Measurements from ENCODE around the gene CCL1. TPM values are rescaled to one million over a fixed set of nuclear protein-coding genes. Genes with fewer than 3 reads are reported as not detected.

Gene CCL1
- total and polyA plus RNA-seq, 2 of the 4 experiments (the other 2 are of a cell fraction) = not detected

DNA sequence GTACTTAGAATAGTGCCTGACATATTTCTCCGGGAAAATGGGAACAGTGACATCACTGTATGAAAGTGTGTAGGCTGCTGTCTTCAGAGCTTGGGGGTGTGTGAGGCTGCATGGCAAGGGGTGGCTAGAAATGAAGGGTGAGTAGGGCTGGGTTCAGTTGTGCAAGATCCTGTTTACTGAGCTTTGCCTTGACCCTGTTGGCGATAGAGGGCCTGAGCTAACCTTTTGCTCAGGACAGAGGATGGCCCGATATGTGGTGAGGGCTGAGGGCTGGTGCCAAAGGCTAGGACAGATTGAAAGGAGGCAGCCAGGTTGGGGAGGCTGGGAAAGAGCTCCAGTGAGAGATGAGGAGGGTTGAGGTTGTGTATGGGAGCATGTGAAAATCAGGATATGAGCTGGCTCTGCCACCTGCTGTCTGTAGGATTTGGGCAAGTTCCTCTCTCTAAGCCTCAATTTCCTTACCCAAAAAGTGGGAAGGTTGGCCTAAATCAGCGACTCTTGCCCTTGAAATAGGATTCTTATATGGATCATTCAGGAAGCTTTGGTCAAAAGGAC lies 6.0 kb upstream of the CCL1 start:
- no peak overlapping the region for H3K4ac ChIP-seq (ENCODE audit: low read depth, low read length)
- H3K4me1 ChIP-seq (ENCODE audit: control insufficient read depth, insufficient read depth, low read length) = no peaks in the 10 kb centered on the region
- H3K18ac ChIP-seq (ENCODE audit: low read depth, low read length) = no peak overlapping the region
- no peak overlapping the region for H4K91ac ChIP-seq (ENCODE audit: insufficient read depth, low read depth, low read length)
- H3K14ac ChIP-seq (replicated peaks; ENCODE audit: low read depth, low read length) = no peak overlapping the region
- no peak for TF ChIP-seq MXI1 (IDR thresholded peaks at IDR 0.05; ENCODE audit: borderline replicate concordance, low read depth, low read length)
- TF ChIP-seq FOS (IDR thresholded peaks at IDR 0.05; ENCODE audit: low read depth, low read length) = no peak
- no peak for TF ChIP-seq CHD1 (IDR thresholded peaks at IDR 0.05; ENCODE audit: low read depth, low read length)
- TF ChIP-seq CEBPB (IDR thresholded peaks at IDR 0.05; ENCODE audit: low read depth, low read length) = no peak
- no peak for TF ChIP-seq NFE2L2 (IDR thresholded peaks at IDR 0.05; ENCODE audit: low read depth, low read length)
- no peak for TF ChIP-seq RCOR1 (IDR thresholded peaks at IDR 0.05; ENCODE audit: insufficient replicate concordance, low read length)
- TF ChIP-seq POLR2A (IDR thresholded peaks at IDR 0.05; ENCODE audit: low read depth, low read length) = no peak
- no peak for TF ChIP-seq RAD21 (IDR thresholded peaks at IDR 0.05; ENCODE audit: low read length)
- TF ChIP-seq, protein P1, sequence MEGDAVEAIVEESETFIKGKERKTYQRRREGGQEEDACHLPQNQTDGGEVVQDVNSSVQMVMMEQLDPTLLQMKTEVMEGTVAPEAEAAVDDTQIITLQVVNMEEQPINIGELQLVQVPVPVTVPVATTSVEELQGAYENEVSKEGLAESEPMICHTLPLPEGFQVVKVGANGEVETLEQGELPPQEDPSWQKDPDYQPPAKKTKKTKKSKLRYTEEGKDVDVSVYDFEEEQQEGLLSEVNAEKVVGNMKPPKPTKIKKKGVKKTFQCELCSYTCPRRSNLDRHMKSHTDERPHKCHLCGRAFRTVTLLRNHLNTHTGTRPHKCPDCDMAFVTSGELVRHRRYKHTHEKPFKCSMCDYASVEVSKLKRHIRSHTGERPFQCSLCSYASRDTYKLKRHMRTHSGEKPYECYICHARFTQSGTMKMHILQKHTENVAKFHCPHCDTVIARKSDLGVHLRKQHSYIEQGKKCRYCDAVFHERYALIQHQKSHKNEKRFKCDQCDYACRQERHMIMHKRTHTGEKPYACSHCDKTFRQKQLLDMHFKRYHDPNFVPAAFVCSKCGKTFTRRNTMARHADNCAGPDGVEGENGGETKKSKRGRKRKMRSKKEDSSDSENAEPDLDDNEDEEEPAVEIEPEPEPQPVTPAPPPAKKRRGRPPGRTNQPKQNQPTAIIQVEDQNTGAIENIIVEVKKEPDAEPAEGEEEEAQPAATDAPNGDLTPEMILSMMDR (conservative IDR thresholded peaks at IDR 0.05; ENCODE audit: low read depth, low read length) = no peak
- TF ChIP-seq, protein P2, sequence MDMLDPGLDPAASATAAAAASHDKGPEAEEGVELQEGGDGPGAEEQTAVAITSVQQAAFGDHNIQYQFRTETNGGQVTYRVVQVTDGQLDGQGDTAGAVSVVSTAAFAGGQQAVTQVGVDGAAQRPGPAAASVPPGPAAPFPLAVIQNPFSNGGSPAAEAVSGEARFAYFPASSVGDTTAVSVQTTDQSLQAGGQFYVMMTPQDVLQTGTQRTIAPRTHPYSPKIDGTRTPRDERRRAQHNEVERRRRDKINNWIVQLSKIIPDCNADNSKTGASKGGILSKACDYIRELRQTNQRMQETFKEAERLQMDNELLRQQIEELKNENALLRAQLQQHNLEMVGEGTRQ (IDR thresholded peaks at IDR 0.05; ENCODE audit: low read depth, low read length) = no peak
- no peak for TF ChIP-seq BHLHE40 (IDR thresholded peaks at IDR 0.05; ENCODE audit: low read depth, low read length)
- no peak for TF ChIP-seq RFX5 (IDR thresholded peaks at IDR 0.05; ENCODE audit: low read depth, low read length)
- no peak for TF ChIP-seq MAZ (IDR thresholded peaks at IDR 0.05; ENCODE audit: borderline replicate concordance, low read depth, low read length)
- no peak for TF ChIP-seq SMC3 (IDR thresholded peaks at IDR 0.05; ENCODE audit: low read depth, low read length)
- TF ChIP-seq, protein P3, sequence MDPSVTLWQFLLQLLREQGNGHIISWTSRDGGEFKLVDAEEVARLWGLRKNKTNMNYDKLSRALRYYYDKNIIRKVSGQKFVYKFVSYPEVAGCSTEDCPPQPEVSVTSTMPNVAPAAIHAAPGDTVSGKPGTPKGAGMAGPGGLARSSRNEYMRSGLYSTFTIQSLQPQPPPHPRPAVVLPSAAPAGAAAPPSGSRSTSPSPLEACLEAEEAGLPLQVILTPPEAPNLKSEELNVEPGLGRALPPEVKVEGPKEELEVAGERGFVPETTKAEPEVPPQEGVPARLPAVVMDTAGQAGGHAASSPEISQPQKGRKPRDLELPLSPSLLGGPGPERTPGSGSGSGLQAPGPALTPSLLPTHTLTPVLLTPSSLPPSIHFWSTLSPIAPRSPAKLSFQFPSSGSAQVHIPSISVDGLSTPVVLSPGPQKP (IDR thresholded peaks at IDR 0.05; ENCODE audit: borderline replicate concordance, low read depth, low read length) = no peak
- no peak for TF ChIP-seq MAFK (IDR thresholded peaks at IDR 0.05; ENCODE audit: low read depth, low read length)
- no TSS peak for BruUV-seq (replicated peaks)
- no peak overlapping the region for H3K23ac ChIP-seq (ENCODE audit: low read depth, low read length)
- ChIA-PET POLR2A (ENCODE audit: unreplicated experiment) (no interaction called here), CTCF (interaction anchor here (1.0 kb wide), 1 partner anchor 168 kb away, joined by 7 read pairs; no protein-coding TSS in a partner anchor)
- no peaks in the 10 kb centered on the region for H3K9me3 ChIP-seq (ENCODE audit: control insufficient read depth, insufficient read depth, low read length)
- H3K9ac ChIP-seq (ENCODE audit: low read depth, low read length) = no peak overlapping the region
- H3K4me3 ChIP-seq (ENCODE audit: insufficient read depth, low read depth, low read length) = no peak overlapping the region
- intact Hi-C loops (cut with micrococcal nuclease) = no loop called here
- no peak overlapping the region for H2BK20ac ChIP-seq (ENCODE audit: low read depth, low read length)
- H2AK9ac ChIP-seq (replicated peaks; ENCODE audit: low read depth, low read length, poor library complexity) = no peak overlapping the region
- H3K56ac ChIP-seq (ENCODE audit: extremely low read depth, insufficient read depth, low read length) = no peak overlapping the region
- H3K9me1 ChIP-seq (ENCODE audit: insufficient read depth, low read length) = no peaks in the 10 kb centered on the region
- no peak overlapping the region for H2BK5ac ChIP-seq (ENCODE audit: low read depth, low read length, poor library complexity, severe bottlenecking)
- no peak overlapping the region for H2BK15ac ChIP-seq (ENCODE audit: low read depth, low read length)
- H3K27me3 ChIP-seq (ENCODE audit: control insufficient read depth, insufficient read depth, low read length) = peaks cover 22% of the 10 kb centered on the region
- no peaks in the 10 kb centered on the region for H3K36me3 ChIP-seq (ENCODE audit: control insufficient read depth, insufficient read depth, low read length)
- H4K5ac ChIP-seq (ENCODE audit: low read depth, low read length) = no peak overlapping the region
- no peak overlapping the region for H2BK120ac ChIP-seq (ENCODE audit: low read depth, low read length)
- no peak overlapping the region for H4K8ac ChIP-seq (ENCODE audit: low read depth in 2 of 2, low read length in 2 of 2)
- dilution Hi-C loops (cut with HindIII; ENCODE audit: low sequenced_read_pairs, unreplicated experiment) = no loop called here
- WGBS, 2 experiments (ENCODE audit: extremely low coverage in 2 of 2, insufficient read length in 1 of 2) = 33% methylated on average over 2 of the region's 4 CpGs; no CpG with 5 or more reads in 1 of the 2 experiments
- no peak overlapping the region for H2AK5ac ChIP-seq (ENCODE audit: low read depth, low read length)
- ATAC-seq (ENCODE audit: low read depth) (no peak), DNase-seq (no peak)
- H4K20me1 ChIP-seq (ENCODE audit: insufficient read depth, low read length) = no peaks in the 10 kb centered on the region
- no peak overlapping the region for H3K4me2 ChIP-seq (ENCODE audit: low read depth, low read length)
- no peak overlapping the region for H2AFZ ChIP-seq (replicated peaks; ENCODE audit: low read length, poor library complexity)
- in situ Hi-C loops (cut with MboI; ENCODE audit: low sequenced_read_pairs) = loop anchor here (10.0 kb wide), 1 partner anchor 594 kb away; no protein-coding TSS in a partner anchor
- no peak overlapping the region for H3K27ac ChIP-seq (ENCODE audit: insufficient read depth, low read length)
- H3K79me1 ChIP-seq (ENCODE audit: low read depth in 1 of 2, low read length in 2 of 2) = no peaks in the 10 kb centered on the region

All from IMR-90 (cell line).